WTC11 (cell line): Measurements from ENCODE around the gene KCNN1.

Experiments used
- ATF1 ChIP-seq: sonication (generic); formaldehyde crosslinking; IDR thresholded peaks from 2 replicates; pipeline ENCODE4 v1.8.1; 2023; ENCODE audit warnings: mild to moderate bottlenecking, moderate library complexity, missing genetic modification reagents
- CTCF ChIP-seq: fragments of 200-600 bp; IDR thresholded peaks from 2 replicates; pipeline ENCODE4 v1.8.0; 2022; ENCODE audit warnings: antibody characterized with exemption
- IRF2 ChIP-seq: sonication (generic); formaldehyde crosslinking; IDR thresholded peaks from 2 replicates; pipeline ENCODE4 v1.8.0; 2022; ENCODE audit warnings: low read depth, missing genetic modification reagents, borderline replicate concordance

- TF ChIP-seq CTCF = no peak
- no peak for TF ChIP-seq IRF2
- no peak for TF ChIP-seq ATF1 (CRISPR knock-in tag)
Measured at GRCh38 chr19:17965370-17966128, 1.4 kb upstream of the KCNN1 start.
